Motor neuron (in vitro differentiated cells): ENCODE data around the gene PRG2. TPM values are rescaled to one million over a fixed set of nuclear protein-coding genes. Genes with fewer than 3 reads are reported as not detected.
A peak's percentile ranks its signal among the peaks of the same experiment; 100 is the strongest.

Experiments
- ATAC-seq, 8 experiments: fragments of 200-7000 bp; cut with Tn5 transposase; replicated peaks in 6 of 8; 2 replicates each; pipeline ENCODE4 v1.8.0; 2021; ENCODE audit warnings: mild to moderate bottlenecking in 8 of 8, moderate library complexity in 8 of 8
- H3K27ac ChIP-seq, 2 donors: fragments of 250-450 bp; sonication (Bioruptor Pico); 2 replicates each; pipeline ENCODE4 v1.9.0; 2021; ENCODE audit warnings: antibody characterized with exemption in 2 of 2, mild to moderate bottlenecking in 2 of 2, moderate library complexity in 1 of 2
- H3K4me1 ChIP-seq, 2 donors: fragments of 250-450 bp; sonication (Bioruptor Pico); replicated peaks in 1 of 2; 2 replicates each; pipeline ENCODE4 v1.6.1; 2021; ENCODE audit warnings: antibody characterized with exemption in 2 of 2, mild to moderate bottlenecking in 2 of 2, moderate library complexity in 1 of 2
- H3K4me3 ChIP-seq, 5 donors: fragments of 250-450 bp; sonication (Bioruptor Pico); 2 replicates each; pipeline ENCODE4 v1.9.0; 2021; ENCODE audit warnings: antibody characterized with exemption in 5 of 5, mild to moderate bottlenecking in 5 of 5, moderate library complexity in 4 of 5
- WGBS, 10 experiments: fragments of 450-650 bp; shearing (Covaris generic); methylation state at CpG; one replicate each; pipeline ENCODE4 v1.0.0; 2022; 5-methylcytosine and 5-hydroxymethylcytosine counted together
- in situ Hi-C, 9 experiments: fragments of 400-800 bp; cut with MboI; loops; one replicate each; pipeline ENCODE4 v1.15.0; 2021; ENCODE audit warnings: low sequenced_read_pairs in 9 of 9, low pct_unique_long_range_greater_than_20kb in 2 of 9; ENCODE audit not compliant: unreplicated experiment in 9 of 9
- total RNA-seq, 8 experiments: library from RNA; unstranded; fragments of 300-600 nt; gene quantifications; 2 replicates each; pipeline versions ENCODE4 v1.2.3 to v1.2.4, GENCODE V29; 2022

Gene PRG2
- total RNA-seq, 8 experiments from 2014 or later: 0.18 to 1.1 (median 0.29) TPM; not detected in 5

DNA sequence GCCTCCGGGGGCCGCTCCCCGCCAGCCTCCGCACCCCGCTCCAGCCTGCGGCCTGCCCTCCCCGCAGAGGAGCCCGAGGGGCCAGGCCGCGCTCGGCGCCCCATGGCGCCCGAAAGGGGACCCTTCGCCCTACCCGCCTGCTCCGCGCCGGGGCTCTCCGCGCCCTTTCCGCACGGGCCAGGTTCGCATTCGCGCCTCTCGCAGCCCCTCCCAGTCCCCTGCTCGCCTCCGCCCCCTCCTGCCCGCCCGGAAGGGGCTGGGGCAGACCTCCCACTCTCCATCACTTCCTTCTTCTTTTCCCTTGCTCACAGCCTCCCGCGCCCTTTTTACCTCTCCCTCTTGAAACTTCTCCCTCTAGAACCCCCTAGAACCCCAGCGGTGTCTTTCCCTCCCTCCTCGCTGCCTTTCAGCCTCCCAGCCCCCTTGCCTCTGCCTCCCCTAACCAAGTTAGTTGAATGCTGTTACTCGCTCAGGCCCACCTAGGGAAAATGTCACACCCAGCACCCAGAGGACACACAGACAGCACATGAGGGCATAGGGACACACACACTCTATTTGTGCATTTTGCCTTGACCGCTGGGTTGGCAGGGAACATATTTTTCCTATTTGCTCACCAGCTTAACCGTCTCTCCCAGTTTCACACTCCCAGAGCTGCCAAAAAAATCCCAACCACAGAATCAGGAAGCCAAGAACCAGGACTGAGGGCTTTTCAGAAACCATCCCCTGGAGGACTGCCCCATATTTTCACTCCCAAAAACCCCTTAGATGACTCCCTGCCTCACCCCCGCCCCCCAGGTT, 36.7 kb upstream of the PRG2 start, which contains the start of gene SLC43A3:
TSS of gene SLC43A3 (minus strand) at position 193 of the 798 bp plus-strand sequence. CDS start 949 bp downstream, outside the sequence.
- no peak within 1 kb of the TSS for H3K27ac ChIP-seq
- peaks cover 3 to 14% of the 10 kb centered on the region in 2 donors for H3K4me1 ChIP-seq
- 40 to 100% (median 67%) methylated on average over 1 to 4 of the region's 39 CpGs; no CpG with 5 or more reads in 7 of the 10 experiments for WGBS, 10 experiments
- in situ Hi-C loops: no loop called here
- H3K4me3 ChIP-seq: peak within 1 kb of the TSS in 3 of 5 donors; percentile 18 to 21 (median 20)
- peak; percentile 5 to 72 (median 52) for ATAC-seq

DNA sequence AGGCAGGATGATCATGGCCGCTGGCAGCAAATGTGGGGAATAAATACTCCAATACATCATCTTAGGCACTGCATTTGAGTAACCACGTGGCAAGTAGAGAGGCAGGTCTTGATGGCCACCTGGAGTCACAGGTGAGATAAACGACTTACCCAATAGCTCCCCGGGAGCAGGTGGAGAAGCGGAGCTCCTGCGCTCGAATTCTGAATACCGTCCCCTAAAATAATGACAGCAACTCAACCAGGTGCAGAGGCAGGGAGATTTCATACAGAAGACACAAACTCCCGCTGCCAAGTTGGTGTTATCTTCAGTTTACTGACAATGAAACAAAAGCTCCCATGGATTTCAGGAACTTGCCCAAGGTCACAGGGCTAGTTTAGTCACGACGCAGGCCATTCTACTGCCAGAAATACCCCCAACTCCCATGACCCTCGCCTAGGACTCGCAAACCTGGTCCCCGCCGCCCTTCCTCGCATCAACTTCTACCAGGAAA, 36.0 kb upstream of the PRG2 start:
- WGBS, 10 experiments: 10 to 100% (median 52%) methylated on average over 1 to 10 of the region's 16 CpGs; no CpG with 5 or more reads in 3 of the 10 experiments
- Histone ChIP-seq H3K4me3 (peak overlapping the region in 3 of 5 donors; percentile 18 to 21 (median 20)), H3K4me1 (peaks cover 3 to 13% of the 10 kb centered on the region in 2 donors), H3K27ac (no peak overlapping the region)
- ATAC-seq: no peak
- in situ Hi-C loops: no loop called here

DNA sequence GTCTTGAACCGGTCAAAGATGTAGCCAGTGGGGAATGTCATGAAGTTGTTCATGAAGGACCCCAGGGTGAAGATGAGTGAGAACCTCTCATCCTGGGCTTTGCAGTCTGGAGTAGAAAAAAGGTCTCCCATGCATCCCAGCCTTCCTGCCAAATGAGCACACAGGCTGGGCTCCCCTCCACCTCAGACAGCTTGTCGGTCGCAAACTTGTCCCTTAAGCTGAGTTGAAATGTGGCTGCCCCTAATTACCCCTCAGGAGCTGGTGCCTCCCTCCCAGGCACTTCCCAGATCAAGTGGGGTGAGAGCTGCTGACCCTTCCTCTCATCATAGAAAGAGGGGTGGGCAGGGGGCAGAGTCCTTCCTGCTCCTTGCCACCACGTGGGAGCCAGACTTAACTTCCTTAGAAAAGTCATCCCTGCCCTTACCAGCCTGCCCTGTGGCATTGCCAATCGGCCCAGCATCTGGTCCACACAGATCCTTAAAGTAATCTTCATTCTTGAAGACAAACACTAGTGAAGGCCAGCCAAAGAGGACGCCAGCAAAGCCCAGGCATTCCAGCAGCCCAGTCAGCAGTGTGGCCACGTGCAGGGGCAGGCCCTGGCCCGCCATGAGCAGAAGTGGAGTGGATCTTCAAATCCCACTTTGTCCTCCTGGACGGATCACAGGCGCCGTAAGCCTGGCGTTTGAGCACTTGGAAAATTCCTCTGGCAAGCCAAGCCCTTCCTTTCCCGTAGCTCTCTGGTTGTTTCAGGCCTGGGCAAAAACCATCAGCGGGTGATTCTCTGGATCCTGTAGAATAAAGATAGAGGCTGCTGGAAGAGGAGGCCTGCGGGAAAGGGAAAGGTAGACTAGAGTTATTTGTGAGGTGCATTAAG, 35.4 kb upstream of the PRG2 start:
- peak in 1 of 8 experiments; percentile 3 for ATAC-seq
- 7 to 100% (median 74%) methylated on average over 1 to 10 of the region's 15 CpGs; no CpG with 5 or more reads in 2 of the 10 experiments for WGBS, 10 experiments
- in situ Hi-C loops: no loop called here
- H3K4me1 ChIP-seq: peaks cover 3 to 13% of the 10 kb centered on the region in 2 donors
- no peak overlapping the region for H3K4me3 ChIP-seq
- no peak overlapping the region for H3K27ac ChIP-seq

DNA sequence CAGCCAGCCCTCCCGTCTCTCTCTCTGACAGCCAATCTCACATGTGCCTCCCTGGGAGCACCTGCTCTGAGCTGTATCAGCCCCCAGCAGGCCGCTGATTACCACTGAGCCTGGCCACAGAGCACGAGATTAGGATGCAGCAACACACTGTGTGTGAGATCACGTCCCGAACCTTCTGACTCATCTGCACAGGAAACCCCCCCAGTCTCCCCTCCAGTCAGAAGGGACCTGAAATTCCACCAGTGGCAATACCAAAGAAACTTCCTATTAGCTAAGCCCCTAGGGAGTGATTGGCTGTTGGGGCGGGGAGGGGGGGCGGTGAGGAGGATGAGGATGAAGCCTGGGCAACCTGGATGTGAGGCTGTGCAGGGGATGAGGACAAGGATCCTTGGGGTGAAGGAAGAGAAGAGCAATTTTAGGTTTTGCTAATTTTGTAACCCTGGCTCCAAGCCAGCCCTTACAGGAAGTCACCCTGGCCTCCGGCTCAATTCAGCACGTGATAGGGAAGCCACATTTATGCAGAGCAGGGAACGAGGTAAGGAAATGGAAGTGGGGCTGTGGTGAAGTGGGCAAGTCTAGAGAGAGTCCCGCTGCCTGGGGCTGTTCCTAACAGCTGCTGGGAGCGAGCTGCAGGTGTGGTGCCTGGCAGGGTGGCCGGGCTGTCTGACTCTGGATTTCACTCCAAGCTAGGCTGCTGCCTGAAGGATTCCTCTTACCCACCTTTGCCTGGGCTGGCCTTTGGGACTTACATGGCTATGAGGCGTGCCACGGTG, 34.5 kb upstream of the PRG2 start:
- H3K27ac ChIP-seq: peak overlapping the region in 1 of 2 donors; percentile 16
- in situ Hi-C loops: no loop called here
- peak; percentile 61 to 98 (median 94) for ATAC-seq
- 0 to 100% (median 80%) methylated on average over 1 to 5 of the region's 15 CpGs; no CpG with 5 or more reads in 4 of the 10 experiments for WGBS, 10 experiments
- peaks cover 3 to 13% of the 10 kb centered on the region in 2 donors for H3K4me1 ChIP-seq
- no peak overlapping the region for H3K4me3 ChIP-seq

DNA sequence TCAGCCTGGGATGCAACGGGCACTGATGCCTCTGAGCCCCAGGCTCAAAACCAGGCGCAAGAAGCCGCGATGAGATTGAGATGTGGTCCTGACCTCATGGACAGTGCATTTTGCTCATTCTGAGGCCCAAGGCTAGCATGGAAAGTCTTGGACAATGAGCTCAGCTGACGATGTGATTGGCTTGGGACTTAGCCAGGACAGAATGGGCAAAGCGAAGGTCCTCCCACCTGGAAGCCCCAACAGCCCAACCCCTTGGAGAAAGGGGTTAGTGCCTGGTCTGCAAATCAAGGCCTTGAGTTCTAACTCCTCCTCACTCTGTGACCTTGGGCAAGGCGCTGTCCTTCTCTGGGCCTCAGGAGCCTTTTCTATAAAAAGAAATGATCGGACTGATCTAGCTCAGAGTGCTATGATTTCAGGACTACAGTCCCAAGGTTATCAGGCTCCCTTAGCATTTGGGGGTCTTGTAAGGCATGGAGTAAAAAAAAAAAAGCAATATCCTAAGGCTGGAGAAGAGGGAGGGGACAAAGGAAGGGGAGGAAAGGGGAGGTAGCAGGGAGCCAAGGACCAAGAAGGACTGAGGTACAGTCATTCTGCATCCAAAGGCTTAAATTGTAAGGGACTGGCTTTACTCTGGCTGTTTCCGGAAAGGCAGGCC, 33.8 kb upstream of the PRG2 start:
- peaks cover 3 to 13% of the 10 kb centered on the region in 2 donors for H3K4me1 ChIP-seq
- H3K4me3 ChIP-seq: no peak overlapping the region
- H3K27ac ChIP-seq: peak overlapping the region in 1 of 2 donors; percentile 16
- 0 to 100% (median 91%) methylated on average over 1 to 7 of the region's 9 CpGs; no CpG with 5 or more reads in 2 of the 10 experiments for WGBS, 10 experiments
- ATAC-seq: no peak
- in situ Hi-C loops: no loop called here

DNA sequence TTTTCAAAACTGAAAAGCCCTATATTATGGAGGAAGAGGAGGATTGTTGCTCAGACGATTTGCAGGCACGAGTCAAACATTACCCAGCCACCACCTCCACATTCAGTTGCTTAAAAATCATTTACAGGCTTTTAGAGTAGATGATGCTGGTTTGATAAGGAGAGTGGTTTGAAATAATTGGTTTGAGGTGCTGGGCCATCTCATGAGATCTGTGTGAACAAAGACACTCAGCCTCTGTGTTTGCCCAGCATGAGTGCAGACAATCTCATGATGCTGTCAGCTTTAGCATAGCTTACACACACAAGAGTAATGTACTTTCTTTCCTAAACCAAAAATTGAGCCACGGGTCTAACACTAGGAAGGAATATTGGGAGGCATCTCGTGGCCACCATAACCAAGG, 32.2 kb upstream of the PRG2 start:
- in situ Hi-C loops: no loop called here
- H3K4me3 ChIP-seq: no peak overlapping the region
- H3K27ac ChIP-seq: no peak overlapping the region
- 20 to 100% (median 60%) methylated on average over 1 to 3 of the region's 4 CpGs; no CpG with 5 or more reads in 3 of the 10 experiments for WGBS, 10 experiments
- ATAC-seq: no peak
- peaks cover 3 to 13% of the 10 kb centered on the region in 2 donors for H3K4me1 ChIP-seq

DNA sequence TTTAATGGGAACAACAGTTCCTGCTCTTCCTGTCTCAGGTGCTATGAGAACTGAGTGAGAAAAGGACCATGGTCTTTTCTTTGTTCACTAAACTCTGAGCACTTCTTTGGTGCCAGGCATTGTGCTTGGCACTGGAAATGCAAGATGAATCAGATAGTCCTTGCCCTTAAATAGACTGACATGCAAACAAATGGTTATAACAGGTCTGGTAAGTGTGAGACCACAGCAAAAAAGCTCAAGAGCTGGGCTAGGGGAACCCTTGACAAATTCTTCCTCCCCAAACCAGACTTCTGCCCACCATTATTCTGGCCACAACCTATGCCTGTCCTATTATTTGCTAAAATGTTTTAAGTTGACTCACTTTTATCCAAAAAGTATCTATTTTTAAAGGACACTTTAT, 31.4 kb upstream of the PRG2 start:
- in situ Hi-C loops: no loop called here
- no peak for ATAC-seq
- peaks cover 3 to 7% of the 10 kb centered on the region in 2 donors for H3K4me1 ChIP-seq
- no peak overlapping the region for H3K27ac ChIP-seq
- H3K4me3 ChIP-seq: no peak overlapping the region

DNA sequence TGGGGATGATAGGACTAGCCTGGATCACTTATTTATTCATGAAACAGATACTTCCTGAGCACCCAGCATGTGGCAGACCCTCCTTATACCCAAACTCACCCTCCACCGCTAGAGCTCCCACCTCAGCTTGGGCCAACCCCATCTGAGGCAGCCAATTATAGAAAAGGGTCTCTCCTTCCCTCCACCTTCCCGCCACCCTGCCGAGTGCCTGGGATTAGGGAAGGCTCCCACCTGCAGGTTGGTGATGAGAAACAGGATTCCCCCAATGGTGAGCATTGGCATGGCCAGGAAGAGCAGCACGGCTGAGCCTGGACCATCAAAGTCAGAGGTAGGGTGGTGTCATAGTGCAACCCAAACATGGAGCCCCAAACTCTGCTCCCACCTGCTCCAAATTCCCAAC, 30.6 kb upstream of the PRG2 start:
- 70 to 100% (median 98%) methylated on average over 1 to 4 of the region's 4 CpGs; no CpG with 5 or more reads in 6 of the 10 experiments for WGBS, 10 experiments
- in situ Hi-C loops: no loop called here
- Histone ChIP-seq H3K27ac (no peak overlapping the region), H3K4me1 (no peaks in the 10 kb centered on the region), H3K4me3 (no peak overlapping the region)
- no peak for ATAC-seq

DNA sequence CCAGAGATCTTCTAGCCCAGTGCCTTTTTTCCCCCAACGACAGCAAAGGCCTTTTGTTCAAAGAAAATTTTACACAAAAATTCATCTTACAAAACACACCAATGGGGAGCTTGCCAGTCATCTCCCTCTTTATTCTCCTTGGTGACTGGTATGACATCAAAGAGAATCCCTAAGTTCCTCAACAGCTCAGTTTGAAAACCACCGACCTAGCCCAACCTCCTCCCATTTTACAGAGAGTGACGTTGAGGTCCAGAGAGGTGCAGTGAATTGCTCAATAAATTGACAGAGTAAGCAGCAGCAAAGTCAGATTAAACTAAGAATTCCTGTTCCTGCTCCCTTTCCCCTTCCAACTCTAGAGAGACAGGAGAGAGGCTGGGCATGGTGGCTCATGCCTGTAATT, 28.7 kb upstream of the PRG2 start:
- H3K27ac ChIP-seq: no peak overlapping the region
- H3K4me1 ChIP-seq: no peaks in the 10 kb centered on the region
- no peak overlapping the region for H3K4me3 ChIP-seq
- no peak for ATAC-seq
- WGBS, 10 experiments: 83 to 100% (median 91%) methylated on average over 1 to 2 of the region's 3 CpGs; no CpG with 5 or more reads in 6 of the 10 experiments
- in situ Hi-C loops: no loop called here

DNA sequence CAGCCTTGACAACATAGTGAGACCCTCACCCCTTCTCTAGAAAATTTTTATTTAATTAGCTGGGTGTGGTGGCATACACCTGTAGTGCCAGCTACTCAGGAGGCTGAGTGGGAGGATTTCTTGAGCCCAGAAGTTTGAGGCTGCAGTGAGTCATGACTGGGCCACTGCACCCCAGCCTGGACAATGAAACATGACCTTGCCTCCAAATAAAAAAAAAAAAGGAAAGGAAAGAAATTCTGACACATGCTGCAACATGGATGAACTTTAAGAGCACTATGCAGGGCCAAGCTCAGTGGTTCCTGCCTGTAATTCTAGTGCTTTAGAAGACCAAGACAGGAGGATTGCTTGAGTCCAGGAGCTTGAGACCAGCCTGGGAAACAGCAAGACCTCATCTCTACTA, 27.7 kb upstream of the PRG2 start:
- H3K4me1 ChIP-seq: no peaks in the 10 kb centered on the region
- no peak overlapping the region for H3K4me3 ChIP-seq
- ATAC-seq: no peak
- H3K27ac ChIP-seq: no peak overlapping the region
- in situ Hi-C loops: no loop called here

DNA sequence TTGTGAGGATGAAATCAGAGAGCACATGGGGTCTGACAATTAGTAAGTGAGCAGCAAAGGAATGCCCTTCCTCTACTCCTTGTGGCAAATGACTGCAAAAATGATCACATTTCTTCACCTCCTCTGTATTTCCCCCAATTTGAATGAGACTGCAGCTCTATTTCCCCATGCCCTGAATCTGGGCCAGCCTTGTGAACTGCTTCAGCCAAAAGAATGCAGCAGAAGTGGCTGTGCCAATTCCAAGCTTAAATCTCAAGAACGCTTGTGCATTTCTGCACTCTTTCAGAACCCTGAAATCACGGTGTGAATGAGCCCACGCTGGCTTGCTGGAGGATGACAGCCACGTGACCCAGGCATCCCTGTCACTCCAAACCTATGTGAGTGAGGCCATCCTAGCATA, 26.6 kb upstream of the PRG2 start:
- Histone ChIP-seq H3K4me1 (no peaks in the 10 kb centered on the region), H3K27ac (no peak overlapping the region), H3K4me3 (no peak overlapping the region)
- in situ Hi-C loops: no loop called here
- 10 to 100% (median 60%) methylated on average over 1 to 3 of the region's 4 CpGs; no CpG with 5 or more reads in 3 of the 10 experiments for WGBS, 10 experiments
- ATAC-seq: no peak

DNA sequence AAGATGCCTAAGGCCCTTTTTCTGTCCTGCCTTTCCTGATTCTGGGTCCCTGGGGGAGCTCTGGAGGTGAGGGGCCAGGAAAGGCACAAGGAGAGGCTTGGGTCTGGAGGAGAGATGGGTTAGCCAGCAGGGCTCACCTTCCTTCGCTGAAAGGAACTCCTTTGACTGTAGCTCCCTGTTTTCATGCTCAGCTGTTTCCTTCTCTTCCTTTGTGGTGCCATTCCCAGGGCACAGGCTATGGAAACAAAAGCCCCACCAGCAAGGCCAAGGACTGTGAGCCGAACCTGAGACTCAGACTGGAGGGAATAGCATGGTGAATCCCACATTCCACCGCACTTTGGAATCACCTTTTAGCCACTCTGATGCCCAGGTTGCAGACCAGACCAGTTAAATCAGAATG, 26.0 kb upstream of the PRG2 start:
- 71 to 89% methylated on average over 2 to 3 of the region's 3 CpGs; no CpG with 5 or more reads in 8 of the 10 experiments for WGBS, 10 experiments
- H3K4me1 ChIP-seq: no peaks in the 10 kb centered on the region
- H3K27ac ChIP-seq: no peak overlapping the region
- H3K4me3 ChIP-seq: no peak overlapping the region
- ATAC-seq: no peak
- in situ Hi-C loops: no loop called here
